Measurements from ENCODE around the gene NEURL2. TPM values are rescaled to one million over a fixed set of nuclear protein-coding genes. Genes with fewer than 3 reads are reported as not detected.
A peak's percentile ranks its signal among the peaks of the same experiment; 100 is the strongest.

The NEURL2 gene
- total RNA-seq, 4 donors from 2014 or later, result 4.1 to 6.5 (median 5.5) TPM

DNA sequence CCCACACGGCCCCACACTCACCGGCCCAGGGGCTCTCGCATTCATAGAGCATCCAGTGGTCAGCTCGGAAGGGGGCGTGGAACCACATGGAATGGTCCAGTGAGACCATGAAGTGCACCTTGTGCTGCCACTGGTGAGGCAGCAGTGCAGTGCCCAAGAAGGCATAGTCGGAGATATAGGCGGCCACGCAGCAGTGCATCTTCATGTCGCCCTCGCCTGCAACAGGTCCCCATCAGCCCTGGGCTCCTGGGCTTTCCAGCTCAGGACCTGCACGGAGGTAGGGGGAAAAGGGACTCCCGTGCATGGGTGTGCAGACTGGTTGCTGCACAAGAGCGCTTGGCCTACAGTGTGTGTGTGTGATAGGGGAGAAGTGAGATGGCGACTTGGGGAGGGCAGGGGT lies 47.5 kb downstream of the NEURL2 start:
- H3K27ac ChIP-seq, result peak overlapping the region in 2 of 4 donors; percentile 16 to 59

DNA sequence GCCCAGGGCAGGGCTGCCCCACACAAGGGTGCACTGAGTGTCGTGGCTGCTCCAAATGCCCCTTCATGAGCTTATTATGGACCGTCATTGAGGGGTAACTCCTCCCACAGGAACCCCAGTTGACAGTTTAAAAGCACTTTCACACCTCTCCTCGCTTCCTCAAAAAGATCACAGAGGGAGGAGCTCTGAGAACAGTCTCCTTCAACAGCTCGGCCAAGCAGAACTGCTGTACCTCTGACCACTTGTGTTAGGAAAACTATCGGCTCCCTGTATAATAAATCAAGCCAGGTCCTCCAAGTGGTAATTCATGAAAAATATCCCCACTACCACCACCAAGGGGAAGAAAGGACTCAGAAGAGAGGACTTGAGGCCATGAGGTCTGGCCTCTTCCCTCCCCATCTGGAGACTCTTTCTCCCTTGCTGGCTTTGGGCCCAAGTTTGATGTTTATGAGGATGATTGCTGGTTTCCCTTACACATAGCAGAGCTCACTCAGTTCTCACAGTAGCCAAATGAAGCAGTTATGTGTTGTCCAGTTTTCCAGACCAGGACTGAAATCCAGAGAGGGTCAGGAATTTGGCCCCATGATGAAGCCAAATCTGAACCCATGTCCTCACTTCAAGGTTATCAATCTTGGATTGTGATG lies 48.7 kb downstream of the NEURL2 start:
- Histone ChIP-seq H3K36me3 (peaks cover 22 to 98% (median 28%) of the 10 kb centered on the region in 3 donors), H3K9me3 (no peaks in the 10 kb centered on the region), H3K4me3 (no peak overlapping the region), H3K4me1 (peaks cover 0 to 39% (median 0%) of the 10 kb centered on the region in 3 donors), H3K27ac (peak overlapping the region; percentile 5 to 59 (median 31)), H3K27me3 (no peaks in the 10 kb centered on the region)
- WGBS, 2 donors, result 53 to 59% methylated on average over 2 of the region's 5 CpGs
- no peak for DNase-seq
- intact Hi-C loops (cut with DNase I), result no loop called here
- TF ChIP-seq POLR2A (IDR thresholded peaks at IDR 0.05), result no peak
- TF ChIP-seq, protein P1, sequence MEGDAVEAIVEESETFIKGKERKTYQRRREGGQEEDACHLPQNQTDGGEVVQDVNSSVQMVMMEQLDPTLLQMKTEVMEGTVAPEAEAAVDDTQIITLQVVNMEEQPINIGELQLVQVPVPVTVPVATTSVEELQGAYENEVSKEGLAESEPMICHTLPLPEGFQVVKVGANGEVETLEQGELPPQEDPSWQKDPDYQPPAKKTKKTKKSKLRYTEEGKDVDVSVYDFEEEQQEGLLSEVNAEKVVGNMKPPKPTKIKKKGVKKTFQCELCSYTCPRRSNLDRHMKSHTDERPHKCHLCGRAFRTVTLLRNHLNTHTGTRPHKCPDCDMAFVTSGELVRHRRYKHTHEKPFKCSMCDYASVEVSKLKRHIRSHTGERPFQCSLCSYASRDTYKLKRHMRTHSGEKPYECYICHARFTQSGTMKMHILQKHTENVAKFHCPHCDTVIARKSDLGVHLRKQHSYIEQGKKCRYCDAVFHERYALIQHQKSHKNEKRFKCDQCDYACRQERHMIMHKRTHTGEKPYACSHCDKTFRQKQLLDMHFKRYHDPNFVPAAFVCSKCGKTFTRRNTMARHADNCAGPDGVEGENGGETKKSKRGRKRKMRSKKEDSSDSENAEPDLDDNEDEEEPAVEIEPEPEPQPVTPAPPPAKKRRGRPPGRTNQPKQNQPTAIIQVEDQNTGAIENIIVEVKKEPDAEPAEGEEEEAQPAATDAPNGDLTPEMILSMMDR (IDR thresholded peaks at IDR 0.05), result no peak

More for the DNA sequence above, 47.5 kb downstream of the NEURL2 start:
- WGBS, 2 donors, result 87 to 95% methylated on average over 4 to 6 of the region's 14 CpGs
- Histone ChIP-seq H3K4me1 (peaks cover 0 to 37% (median 0%) of the 10 kb centered on the region in 3 donors), H3K9me3 (no peaks in the 10 kb centered on the region), H3K27me3 (no peaks in the 10 kb centered on the region), H3K36me3 (peaks cover 22 to 100% (median 28%) of the 10 kb centered on the region in 3 donors), H3K4me3 (no peak overlapping the region)
- DNase-seq, result no peak
- intact Hi-C loops (cut with DNase I), result no loop called here
- TF ChIP-seq, protein P1 (IDR thresholded peaks at IDR 0.05), result no peak
- no peak for TF ChIP-seq POLR2A (IDR thresholded peaks at IDR 0.05)

DNA sequence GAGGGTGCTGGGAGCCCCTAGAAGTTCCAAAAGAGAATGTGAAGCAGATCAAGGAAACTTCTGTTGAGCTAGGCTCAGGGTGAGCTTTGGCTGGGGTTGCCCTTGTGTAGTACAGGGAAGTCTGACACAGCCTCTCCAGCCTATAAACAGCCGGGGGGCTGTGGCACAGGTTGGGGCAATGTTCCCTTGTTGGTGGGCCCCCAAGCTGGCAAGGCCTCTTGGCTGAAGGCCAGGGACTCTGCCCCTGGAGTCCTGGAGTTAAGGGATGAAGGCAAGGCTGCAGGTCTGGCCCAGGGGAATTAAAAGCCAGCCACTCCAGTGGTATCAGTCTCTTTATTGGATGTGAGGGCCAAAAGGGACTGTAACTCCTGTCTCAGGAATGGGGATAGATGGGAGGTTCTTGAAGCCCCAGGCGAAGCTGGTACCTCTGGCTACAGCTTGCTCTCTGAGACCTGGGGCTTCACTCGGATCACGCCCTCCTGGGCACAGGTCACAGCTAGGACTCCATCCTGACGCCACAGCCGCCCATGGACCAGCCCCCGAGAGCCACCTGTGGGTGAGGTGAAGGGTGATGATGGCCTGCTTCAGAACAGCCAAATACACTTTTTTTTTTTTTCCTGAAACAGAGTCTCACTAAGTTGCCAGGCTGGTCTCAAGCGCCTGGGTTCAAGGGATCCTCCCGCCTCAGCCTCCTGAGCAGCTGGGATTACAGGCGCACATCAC lies 49.4 kb downstream of the NEURL2 start:
- Histone ChIP-seq H3K27me3 (no peaks in the 10 kb centered on the region), H3K36me3 (peaks cover 22 to 98% (median 28%) of the 10 kb centered on the region in 3 donors), H3K4me1 (peaks cover 0 to 47% (median 5%) of the 10 kb centered on the region in 3 donors), H3K9me3 (no peaks in the 10 kb centered on the region), H3K4me3 (no peak overlapping the region), H3K27ac (peak overlapping the region in 3 of 4 donors; percentile 5 to 59 (median 57))
- TF ChIP-seq, protein P1 (IDR thresholded peaks at IDR 0.05), result no peak
- TF ChIP-seq POLR2A (IDR thresholded peaks at IDR 0.05), result no peak
- no peak for DNase-seq
- intact Hi-C loops (cut with DNase I), result no loop called here
- WGBS, 2 donors, result 91% methylated on average over 7 to 9 of the region's 10 CpGs

DNA sequence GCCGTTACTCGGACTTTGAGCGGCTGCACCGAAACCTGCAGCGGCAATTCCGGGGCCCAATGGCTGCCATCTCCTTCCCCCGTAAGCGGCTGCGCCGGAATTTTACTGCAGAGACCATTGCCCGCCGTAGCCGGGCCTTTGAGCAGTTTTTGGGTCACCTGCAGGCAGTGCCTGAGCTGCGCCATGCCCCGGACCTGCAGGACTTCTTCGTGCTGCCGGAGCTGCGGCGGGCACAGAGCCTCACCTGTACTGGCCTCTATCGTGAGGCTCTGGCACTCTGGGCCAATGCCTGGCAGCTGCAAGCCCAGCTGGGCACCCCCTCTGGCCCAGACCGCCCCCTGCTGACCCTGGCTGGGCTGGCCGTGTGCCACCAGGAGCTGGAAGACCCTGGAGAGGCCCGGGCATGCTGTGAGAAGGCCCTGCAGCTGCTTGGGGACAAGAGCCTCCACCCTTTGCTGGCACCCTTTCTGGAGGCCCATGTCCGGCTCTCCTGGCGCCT lies 50.3 kb downstream of the NEURL2 start:
- H3K4me1 ChIP-seq, result peaks cover 3 to 55% (median 9%) of the 10 kb centered on the region in 3 donors
- no peak overlapping the region for H3K4me3 ChIP-seq
- no peaks in the 10 kb centered on the region for H3K9me3 ChIP-seq
- H3K27me3 ChIP-seq, result no peaks in the 10 kb centered on the region
- WGBS, 2 donors, result 87 to 93% methylated on average over 11 to 14 of the region's 25 CpGs
- no peak for TF ChIP-seq POLR2A (IDR thresholded peaks at IDR 0.05)
- TF ChIP-seq, protein P1 (IDR thresholded peaks at IDR 0.05), result no peak
- peak overlapping the region in 1 of 4 donors; percentile 5 for H3K27ac ChIP-seq
- no peak for DNase-seq
- H3K36me3 ChIP-seq, result peaks cover 22 to 90% (median 23%) of the 10 kb centered on the region in 3 donors
- intact Hi-C loops (cut with DNase I), result no loop called here

Other genes starting within 250 kb of the NEURL2 start
- not detected for gene WFDC11, start 221.0 kb downstream of the NEURL2 start, total RNA-seq
- gene WFDC13, start 189.2 kb downstream of the NEURL2 start, total RNA-seq, result not detected
- gene WFDC10B, start 186.2 kb downstream of the NEURL2 start, total RNA-seq, result not detected
- not detected for gene SPINT4, start 168.9 kb downstream of the NEURL2 start, total RNA-seq
- 1 to 10 TPM in 1 of 4 donors, not detected in 3; 1.3 TPM for gene WFDC3, start 99.3 kb downstream of the NEURL2 start, total RNA-seq
- gene DNTTIP1, start 99.3 kb downstream of the NEURL2 start, total RNA-seq, result 10 to 100 TPM; 13.9 to 23.1 (median 20.3) TPM
- gene UBE2C, start 78.6 kb downstream of the NEURL2 start, total RNA-seq, result 10 to 100 TPM; 17.4 to 54.4 (median 31.2) TPM
- 1 to 10 TPM in 1 of 4 donors, not detected in 3; 1.1 TPM for gene TNNC2, start 63.9 kb downstream of the NEURL2 start, total RNA-seq
- gene SNX21, start 57.4 kb downstream of the NEURL2 start, total RNA-seq, result 10 to 100 TPM; 21.2 to 43.2 (median 37.4) TPM
- 10 to 100 TPM; 27.7 to 35.0 (median 31.1) TPM for gene ACOT8, start 33.8 kb downstream of the NEURL2 start, total RNA-seq
- gene ZSWIM3, start 33.6 kb downstream of the NEURL2 start, total RNA-seq, result 1 to 10 TPM; 1.1 to 3.2 (median 2.5) TPM
- 1 to 10 TPM; 6.6 to 8.8 (median 7.6) TPM for gene ZSWIM1, start 10.0 kb downstream of the NEURL2 start, total RNA-seq
- 1 to 10 TPM in 2 of 4 donors, not detected in 2; 1.1 to 1.3 TPM for gene SPATA25, start 3.6 kb downstream of the NEURL2 start, total RNA-seq
- gene CTSA, start 127 bp upstream of the NEURL2 start, total RNA-seq, result 10 to 100 TPM; 44.5 to 74.8 (median 56.8) TPM
- 100 to 1,000 TPM in 2 of 4 donors, 10 to 100 TPM in 1, 1 to 10 TPM in 1; 5.9 to 248 (median 92.6) TPM for gene PLTP, start 20.9 kb upstream of the NEURL2 start, total RNA-seq
- 10 to 100 TPM; 10.4 to 36.8 (median 16.4) TPM for gene PCIF1, start 43.5 kb upstream of the NEURL2 start, total RNA-seq
- 10 to 100 TPM; 10.5 to 22.5 (median 19.8) TPM for gene ZNF335, start 81.0 kb upstream of the NEURL2 start, total RNA-seq
- under 1 TPM in 3 of 4 donors, not detected in 1; 0.18 to 0.50 (median 0.38) TPM for gene MMP9, start 117.7 kb upstream of the NEURL2 start, total RNA-seq
- gene SLC12A5, start 138.0 kb upstream of the NEURL2 start, total RNA-seq, result not detected
- 10 to 100 TPM; 20.7 to 29.8 (median 22.3) TPM for gene NCOA5, start 198.8 kb upstream of the NEURL2 start, total RNA-seq
- 10 to 100 TPM in 2 of 4 donors, 1 to 10 TPM in 2; 3.2 to 15.3 (median 10.2) TPM for gene CD40, start 227.1 kb upstream of the NEURL2 start, total RNA-seq

Data from esophagus squamous epithelium (tissue), 5 donors.